Stomach (tissue), 4 donors: ENCODE results near the gene KRT86.

ENCODE experiments used
- CTCF ChIP-seq, 7 experiments: fragments of 450-650 bp in 4 of 7; fragments of 200-600 bp in 3 of 7; sonication (generic) in 3 of 7; IDR thresholded peaks; one replicate each; pipeline ENCODE4 v1.5.1; 2016 to 2019; ENCODE audit warnings: antibody characterized with exemption in 7 of 7, control low read depth in 2 of 7, mild to moderate bottlenecking in 1 of 7
- EP300 ChIP-seq: sonication (generic); formaldehyde crosslinking; IDR thresholded peaks from one replicate; pipeline ENCODE4 v1.6.1; 2017; ENCODE audit warnings: antibody characterized with exemption
- POLR2A ChIP-seq, 4 donors: fragments of 450-650 bp; IDR thresholded peaks; one replicate each; pipeline ENCODE4 v1.6.1; 2016; ENCODE audit warnings: antibody characterized with exemption in 4 of 4, control low read depth in 2 of 4, mild to moderate bottlenecking in 1 of 4, moderate library complexity in 1 of 4
- POLR2AphosphoS5 ChIP-seq, 3 donors: sonication (generic); formaldehyde crosslinking; IDR thresholded peaks; one replicate each; pipeline ENCODE4 v1.6.1; 2016; ENCODE audit warnings: antibody characterized with exemption in 3 of 3

- TF ChIP-seq CTCF (IDR thresholded peaks at IDR 0.05) (no peak), POLR2A (IDR thresholded peaks at IDR 0.05) (no peak), POLR2AphosphoS5 (IDR thresholded peaks at IDR 0.05) (no peak), EP300 (no peak)
Observed at GRCh38 chr12:52225752-52226151, 48.7 kb upstream of the KRT86 start.
